Suppressor macrophage treated with lipopolysaccharide for 1 hour (primary cell): Measurements from ENCODE around the gene ZFYVE28.
"Not testable (repeated sequence)": the region's sequence is repeated elsewhere in the genome, so short reads cannot be mapped to it uniquely, and the experiment has no call there.

Source experiments
- DNase-seq, 3 donors: peaks; one replicate each; pipeline ENCODE4 v3.0.0-alpha.2; 2020 to 2022

Gene ZFYVE28

GRCh38 chr4:2246384-2247127 is 171.9 kb downstream of the ZFYVE28 start:
- DNase-seq = no peak

- no peak for DNase-seq
These were observed 172.6 kb downstream of the ZFYVE28 start for GRCh38 chr4:2245787-2246275.

GRCh38 chr4:2245057-2245786 is 173.2 kb downstream of the ZFYVE28 start:
- DNase-seq = peak; percentile 61 to 66 (median 62)

- peak; percentile 87 to 88 (median 87) for DNase-seq
These were observed 174.6 kb downstream of the ZFYVE28 start for GRCh38 chr4:2243681-2244380.

GRCh38 chr4:2241410-2242353 is 176.8 kb downstream of the ZFYVE28 start, which contains the start of the genes HAUS3 and POLN:
HAUS3 (minus strand) TSS chr4:2242121; CDS start chr4:2240946, 1,175 bp downstream.
POLN (minus strand) TSS chr4:2242121; CDS start chr4:2229231, 12,890 bp downstream.
- DNase-seq = peak; percentile 99 to 100 (median 99)

GRCh38 chr4:2241003-2241402 is 177.4 kb downstream of the ZFYVE28 start:
- peak in 1 of 3 donors; percentile 13 for DNase-seq

- DNase-seq = no peak
These were observed 181.3 kb downstream of the ZFYVE28 start for GRCh38 chr4:2236944-2237666.

GRCh38 chr4:2231082-2231481 is 187.4 kb downstream of the ZFYVE28 start:
- no peak for DNase-seq

- no peak for DNase-seq
These were observed 192.2 kb downstream of the ZFYVE28 start for GRCh38 chr4:2226261-2226660.

GRCh38 chr4:2222838-2223237 is 195.6 kb downstream of the ZFYVE28 start:
- DNase-seq = no peak

- DNase-seq = not testable (repeated sequence)
These were observed 197.1 kb downstream of the ZFYVE28 start for GRCh38 chr4:2221378-2221777.

- DNase-seq = peak; percentile 70 to 81 (median 76)
These were observed 198.3 kb downstream of the ZFYVE28 start for GRCh38 chr4:2220016-2220630.
